DMS114 treated with DMSO at 0.1 percent for 48 hours (cell line): ENCODE measurements around the gene ZNF668.
"Not testable (repeated sequence)": the region's sequence is repeated elsewhere in the genome, so short reads cannot be mapped to it uniquely, and the experiment has no call there.

ENCODE experiments used
- DNase-seq: peaks from one replicate; lab custom pipeline; 2025; ENCODE audit not compliant: unreplicated experiment; lab: John Stamatoyannopoulos, UW

ZNF668 gene

DNA sequence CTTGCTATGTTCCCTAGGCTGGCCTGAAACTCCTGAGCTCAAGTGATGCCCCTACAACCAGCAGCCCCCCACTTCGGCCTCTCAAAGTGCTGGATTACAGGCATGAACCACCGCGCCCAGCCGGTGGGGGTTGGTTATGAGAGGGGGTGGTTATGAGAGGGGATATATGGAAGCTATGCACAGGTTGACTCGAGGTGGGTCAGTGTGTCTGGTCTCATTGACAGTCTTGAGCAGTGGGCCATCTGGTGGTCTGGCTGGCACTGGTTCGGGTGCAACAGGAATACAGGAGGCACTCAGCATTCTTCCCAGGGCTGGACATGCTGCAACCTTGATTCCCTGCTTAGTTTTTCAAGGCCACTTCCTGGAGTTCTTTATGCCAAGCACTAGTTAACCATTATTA is 58.0 kb downstream of the ZNF668 start:
- no peak for DNase-seq

DNA sequence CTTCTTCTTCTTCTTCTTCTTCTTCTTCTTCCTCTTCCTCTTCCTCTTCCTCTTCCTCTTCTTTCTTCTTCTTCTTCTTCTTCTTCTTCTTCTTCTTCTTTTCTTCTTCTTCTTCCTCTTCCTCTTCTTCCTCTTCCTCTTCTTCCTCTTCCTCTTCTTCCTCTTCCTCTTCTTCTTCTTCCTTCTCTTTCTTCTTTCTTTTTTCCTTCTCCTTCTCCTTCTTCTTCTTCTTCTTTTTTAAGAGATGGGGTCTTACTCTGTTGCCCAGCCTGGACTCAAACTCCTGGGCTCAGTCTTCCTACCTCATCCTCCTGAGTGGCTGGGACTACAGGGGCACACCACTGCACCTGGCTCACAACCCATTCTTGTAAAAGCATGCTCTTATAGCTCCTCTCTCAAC is 60.7 kb downstream of the ZNF668 start:
- not testable (repeated sequence) for DNase-seq

DNA sequence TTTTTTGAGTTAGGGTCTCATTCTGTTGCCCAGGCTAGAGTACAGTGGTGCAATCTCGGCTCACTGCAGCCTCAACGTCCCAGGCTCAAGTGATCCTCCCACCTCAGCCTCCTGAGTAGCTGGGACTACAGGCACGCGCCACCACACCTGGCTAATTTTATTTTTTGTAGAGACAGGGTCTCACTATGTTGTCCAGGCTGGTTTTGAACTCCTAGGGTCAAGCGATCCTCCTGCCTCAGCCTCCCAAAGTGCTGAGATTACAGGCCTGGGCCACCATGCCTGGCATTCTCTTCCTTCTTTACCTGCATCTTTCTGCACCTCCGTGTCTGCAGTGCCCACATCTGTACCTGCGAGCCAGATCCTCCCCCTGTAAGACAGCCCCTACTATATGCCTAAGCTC is 62.2 kb downstream of the ZNF668 start:
- not testable (repeated sequence) for DNase-seq
